ENCODE measurements around the gene PRELID3B.

Gene PRELID3B

DNA sequence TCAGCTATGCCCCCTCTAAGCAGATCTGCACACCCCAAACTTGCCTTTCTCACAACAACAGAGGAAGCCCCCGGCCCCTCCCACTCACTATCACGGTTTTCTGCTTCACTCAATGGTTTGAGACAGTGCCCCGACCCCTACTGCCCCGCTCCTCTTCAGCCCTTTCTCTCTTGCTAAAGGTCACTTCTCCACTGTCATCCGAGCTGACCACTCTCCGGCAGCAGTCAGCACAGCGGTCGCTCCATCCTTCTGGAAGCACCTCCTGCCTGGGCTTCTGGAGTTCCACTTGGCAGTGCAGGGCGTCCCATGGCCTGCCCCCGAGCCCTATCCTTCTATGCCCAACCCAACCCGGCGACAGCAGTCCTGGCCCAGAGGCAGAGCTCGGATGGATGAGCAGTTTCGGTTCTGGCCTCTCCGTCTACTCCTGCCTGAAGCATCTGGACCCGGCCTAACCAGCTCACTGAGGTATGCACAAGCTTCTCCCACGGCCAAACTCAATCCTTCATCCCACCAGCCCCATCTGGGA lies 39.6 kb downstream of the PRELID3B start:
- no peak overlapping the region for H3K27ac ChIP-seq

DNA sequence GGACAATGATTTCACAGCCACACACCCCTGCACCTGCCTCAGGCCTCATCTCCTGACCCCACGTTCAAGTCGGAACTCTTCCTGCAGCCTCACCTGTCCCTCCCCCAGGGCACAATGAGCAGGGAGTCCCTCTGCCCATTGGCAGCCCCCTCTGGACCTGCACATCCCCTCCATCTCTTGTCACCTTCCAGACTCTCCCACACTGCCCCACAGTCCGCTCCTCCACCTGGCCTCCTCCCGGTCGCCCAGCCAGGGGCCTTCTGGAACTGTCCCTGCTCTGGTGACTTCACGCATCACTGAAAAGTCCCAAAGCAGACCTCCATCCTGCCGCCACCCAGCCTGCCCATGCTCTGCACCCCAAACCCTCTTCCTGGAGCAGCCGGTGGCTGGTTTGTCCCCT lies 40.2 kb downstream of the PRELID3B start:
- TF ChIP-seq ZFX (IDR thresholded peaks at IDR 0.05), result no peak
- TF ChIP-seq, protein P1, sequence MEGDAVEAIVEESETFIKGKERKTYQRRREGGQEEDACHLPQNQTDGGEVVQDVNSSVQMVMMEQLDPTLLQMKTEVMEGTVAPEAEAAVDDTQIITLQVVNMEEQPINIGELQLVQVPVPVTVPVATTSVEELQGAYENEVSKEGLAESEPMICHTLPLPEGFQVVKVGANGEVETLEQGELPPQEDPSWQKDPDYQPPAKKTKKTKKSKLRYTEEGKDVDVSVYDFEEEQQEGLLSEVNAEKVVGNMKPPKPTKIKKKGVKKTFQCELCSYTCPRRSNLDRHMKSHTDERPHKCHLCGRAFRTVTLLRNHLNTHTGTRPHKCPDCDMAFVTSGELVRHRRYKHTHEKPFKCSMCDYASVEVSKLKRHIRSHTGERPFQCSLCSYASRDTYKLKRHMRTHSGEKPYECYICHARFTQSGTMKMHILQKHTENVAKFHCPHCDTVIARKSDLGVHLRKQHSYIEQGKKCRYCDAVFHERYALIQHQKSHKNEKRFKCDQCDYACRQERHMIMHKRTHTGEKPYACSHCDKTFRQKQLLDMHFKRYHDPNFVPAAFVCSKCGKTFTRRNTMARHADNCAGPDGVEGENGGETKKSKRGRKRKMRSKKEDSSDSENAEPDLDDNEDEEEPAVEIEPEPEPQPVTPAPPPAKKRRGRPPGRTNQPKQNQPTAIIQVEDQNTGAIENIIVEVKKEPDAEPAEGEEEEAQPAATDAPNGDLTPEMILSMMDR (conservative IDR thresholded peaks at IDR 0.05), result no peak
- H3K27ac ChIP-seq, result no peak overlapping the region

More for the DNA sequence above, 39.6 kb downstream of the PRELID3B start:
- TF ChIP-seq, protein P1 (conservative IDR thresholded peaks at IDR 0.05), result no peak
- TF ChIP-seq ZFX (IDR thresholded peaks at IDR 0.05), result no peak

DNA sequence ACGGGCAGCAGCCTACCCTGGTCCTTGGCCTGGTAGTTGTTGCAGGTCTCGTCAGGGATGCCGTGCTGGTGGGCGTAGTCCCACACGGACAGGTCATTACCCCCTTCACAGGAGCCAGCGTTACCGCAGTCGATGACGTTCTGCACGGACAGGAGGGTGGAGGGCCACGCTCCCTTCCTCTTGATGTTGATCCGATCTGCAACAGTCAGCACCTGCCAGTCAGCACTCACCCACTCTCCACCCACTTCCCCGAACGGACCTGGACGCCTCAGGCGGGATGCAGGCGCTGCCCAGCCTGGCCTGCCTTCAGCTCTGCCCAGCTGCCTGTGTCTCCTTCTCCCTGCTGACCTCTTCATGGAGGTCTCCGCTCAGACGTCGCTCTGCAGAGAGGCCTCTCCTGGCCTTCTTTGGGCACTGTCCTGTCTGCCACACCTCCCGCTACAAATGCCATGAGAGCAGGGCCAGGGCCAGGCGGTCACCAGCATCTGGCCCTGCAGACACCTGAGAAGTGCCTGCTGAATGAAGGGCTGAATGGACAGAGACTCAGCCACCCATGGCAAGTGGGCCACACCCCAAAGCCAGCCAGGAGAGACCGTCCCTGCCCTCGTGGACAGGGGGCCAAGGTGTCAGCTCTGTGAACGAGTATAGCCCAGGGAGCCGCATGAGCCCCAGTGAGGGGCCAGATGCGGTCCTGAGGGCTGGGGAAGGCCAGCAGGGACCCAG lies 41.0 kb downstream of the PRELID3B start:
- no peak for TF ChIP-seq ZFX (IDR thresholded peaks at IDR 0.05)
- TF ChIP-seq, protein P1 (conservative IDR thresholded peaks at IDR 0.05), result no peak
- no peak overlapping the region for H3K27ac ChIP-seq

DNA sequence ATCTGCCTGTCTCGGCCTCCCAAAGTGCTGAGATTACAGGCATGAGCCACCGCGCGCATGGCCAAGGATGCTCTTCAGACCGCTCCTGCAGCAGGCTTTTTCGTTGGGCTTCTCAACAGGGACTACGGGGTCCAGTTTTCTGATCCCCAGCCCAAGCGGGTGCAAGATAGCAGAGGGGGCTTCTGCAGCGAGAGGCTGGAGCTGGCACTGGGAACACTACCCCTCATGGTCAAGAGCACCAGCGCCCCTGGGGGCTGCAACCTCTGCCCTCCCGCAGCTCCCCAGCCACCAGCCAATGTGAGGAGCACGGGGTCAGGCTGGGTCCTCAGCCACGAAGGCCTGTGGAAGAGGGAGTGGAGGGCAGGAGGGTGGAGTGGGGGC lies 41.5 kb downstream of the PRELID3B start:
- no peak for TF ChIP-seq ZFX (IDR thresholded peaks at IDR 0.05)
- TF ChIP-seq, protein P1 (conservative IDR thresholded peaks at IDR 0.05), result no peak
- no peak overlapping the region for H3K27ac ChIP-seq

DNA sequence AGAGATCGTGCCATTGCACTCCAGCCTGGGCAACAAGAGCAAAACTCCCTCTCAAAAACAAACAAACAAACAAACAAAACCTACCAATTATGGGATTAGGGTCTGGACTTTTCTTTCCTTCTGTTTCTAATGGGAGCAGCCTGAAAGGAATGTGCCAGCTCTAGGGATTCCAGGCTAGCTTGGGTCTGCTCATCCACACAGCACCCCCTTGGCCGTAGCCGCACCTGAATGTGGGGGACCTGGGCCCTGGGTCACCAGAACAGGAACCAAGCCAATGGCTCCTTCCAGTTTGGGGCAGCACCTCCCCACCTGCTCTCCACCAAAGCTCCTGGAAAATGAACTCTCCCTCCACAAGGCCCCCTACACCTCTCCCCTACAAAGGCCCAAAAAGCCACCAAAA lies 42.3 kb downstream of the PRELID3B start:
- TF ChIP-seq ZFX (IDR thresholded peaks at IDR 0.05), result no peak
- TF ChIP-seq, protein P1 (conservative IDR thresholded peaks at IDR 0.05), result no peak

DNA sequence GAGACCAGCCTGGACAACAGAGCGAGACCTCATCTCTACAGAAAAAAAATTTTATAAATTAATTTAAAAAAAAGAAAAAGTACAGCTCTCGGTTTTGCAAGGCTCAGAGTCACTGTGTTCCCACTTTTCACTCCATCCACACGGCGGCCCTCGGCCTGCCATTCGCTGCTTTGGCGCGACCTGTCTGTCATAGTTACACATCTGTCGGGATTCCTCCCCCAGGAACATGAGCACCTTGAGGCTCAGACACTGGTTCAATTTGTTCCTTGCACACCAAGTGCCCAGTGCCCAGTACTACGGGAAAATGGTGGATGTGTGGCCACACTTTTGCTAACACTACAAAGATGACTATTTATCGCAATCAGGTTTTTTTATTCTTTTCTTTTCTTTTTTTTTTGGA lies 43.9 kb downstream of the PRELID3B start:
- no peak overlapping the region for H3K27ac ChIP-seq
- no peak for TF ChIP-seq ZFX (IDR thresholded peaks at IDR 0.05)
- TF ChIP-seq, protein P1 (conservative IDR thresholded peaks at IDR 0.05), result no peak

More for the DNA sequence above, 42.3 kb downstream of the PRELID3B start:
- H3K27ac ChIP-seq, result no peak overlapping the region

DNA sequence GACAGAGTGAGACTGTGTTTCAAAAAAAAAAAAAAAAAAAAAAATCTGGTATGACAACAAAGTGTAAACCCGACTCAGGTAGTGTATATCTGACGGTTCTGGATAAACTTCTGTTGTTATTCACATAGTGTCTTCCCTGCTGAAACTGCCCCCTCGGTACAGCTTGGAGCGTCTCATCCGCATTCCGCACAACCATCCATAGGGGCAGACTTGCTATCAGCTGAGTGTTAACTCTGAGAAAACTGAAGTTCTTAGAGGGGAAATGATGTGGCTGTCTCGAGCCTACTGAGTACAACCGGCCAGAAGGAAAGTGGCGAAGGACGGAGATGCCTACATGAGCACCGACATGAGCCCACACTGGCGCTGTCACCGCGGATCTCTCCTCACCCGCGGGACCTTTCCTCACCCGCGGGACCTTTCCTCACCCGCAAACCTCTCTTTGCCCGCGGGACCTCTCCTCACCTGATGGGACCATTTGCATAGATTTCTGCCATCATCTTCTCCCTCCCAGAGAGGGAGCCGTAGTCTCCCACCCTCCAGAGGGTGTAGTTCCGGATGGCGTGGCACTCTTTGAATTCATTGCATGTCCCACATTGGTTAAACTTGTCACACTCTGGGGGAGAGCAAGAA lies 45.3 kb downstream of the PRELID3B start:
- H3K27ac ChIP-seq, result no peak overlapping the region
- no peak for TF ChIP-seq ZFX (IDR thresholded peaks at IDR 0.05)
- TF ChIP-seq, protein P1 (conservative IDR thresholded peaks at IDR 0.05), result no peak

Measured in C4-2B (cell line).